Immature natural killer cell (primary cell): Measurements from ENCODE around the gene TNRC6C. TPM values are rescaled to one million over a fixed set of nuclear protein-coding genes. Genes with fewer than 3 reads are reported as not detected.

Source experiments
- DNase-seq, 3 donors: peaks; one replicate each; pipeline ENCODE4 v3.0.0; 2022; ENCODE audit warnings: mixed read lengths in 1 of 3
- H3K27ac Mint-ChIP-seq, 6 donors: one replicate each; pipeline ENCODE4 v1.8.0; 2020; ENCODE audit warnings: mixed read lengths in 6 of 6, mild to moderate bottlenecking in 5 of 6, inconsistent platforms in 4 of 6, moderate library complexity in 3 of 6
- H3K27me3 Mint-ChIP-seq, 3 donors: one replicate each; pipeline ENCODE4 v1.8.0; 2020 to 2021; ENCODE audit warnings: low read depth in 3 of 3, mild to moderate bottlenecking in 3 of 3, mixed read lengths in 3 of 3, moderate library complexity in 3 of 3, inconsistent platforms in 1 of 3
- H3K36me3 Mint-ChIP-seq, 3 donors: one replicate each; pipeline ENCODE4 v1.8.0; 2020; ENCODE audit warnings: mixed read lengths in 3 of 3, inconsistent platforms in 2 of 3, mild to moderate bottlenecking in 2 of 3
- H3K4me1 Mint-ChIP-seq, 2 donors: one replicate each; pipeline ENCODE4 v1.8.0; 2020; ENCODE audit warnings: inconsistent platforms in 2 of 2, mild to moderate bottlenecking in 2 of 2, mixed read lengths in 2 of 2, moderate library complexity in 1 of 2
- H3K4me3 Mint-ChIP-seq, 5 donors: one replicate each; pipeline ENCODE4 v1.8.0; 2020; ENCODE audit warnings: mild to moderate bottlenecking in 5 of 5, mixed read lengths in 5 of 5, inconsistent platforms in 3 of 5, moderate library complexity in 3 of 5
- H3K9me3 Mint-ChIP-seq, 6 donors: one replicate each; pipeline ENCODE4 v1.8.0; 2020; ENCODE audit warnings: mild to moderate bottlenecking in 6 of 6, mixed read lengths in 6 of 6, inconsistent platforms in 4 of 6, moderate library complexity in 3 of 6
- polyA plus RNA-seq, 3 donors: library from polyadenylated mRNA; unstranded; fragments of 300-500 nt; fragmentation: Illumina TruSeq; gene quantifications; one replicate each; pipeline ENCODE4 v1.2.3, GENCODE V29; 2021

TNRC6C gene
- polyA plus RNA-seq, 3 donors from 2014 or later, result 0.71 to 5.5 (median 4.8) TPM

- peaks cover 2 to 5% (median 3%) of the 10 kb centered on the region in 3 donors for H3K27me3 Mint-ChIP-seq
- H3K4me3 Mint-ChIP-seq, result no peak overlapping the region
- no peak for DNase-seq
- no peak overlapping the region for H3K27ac Mint-ChIP-seq
- no peaks in the 10 kb centered on the region for H3K36me3 Mint-ChIP-seq
- H3K4me1 Mint-ChIP-seq, result no peaks in the 10 kb centered on the region
- H3K9me3 Mint-ChIP-seq, result no peaks in the 10 kb centered on the region
These were observed 16.2 kb upstream of the TNRC6C start for GRCh38 chr17:77942112-77942988.

- Mint-ChIP-seq H3K36me3 (peaks cover 0 to 6% (median 4%) of the 10 kb centered on the region in 3 donors), H3K4me1 (no peaks in the 10 kb centered on the region), H3K9me3 (no peaks in the 10 kb centered on the region), H3K27me3 (peaks cover 2 to 5% (median 3%) of the 10 kb centered on the region in 3 donors), H3K4me3 (no peak overlapping the region), H3K27ac (no peak overlapping the region)
- no peak for DNase-seq
These were observed 14.5 kb upstream of the TNRC6C start for GRCh38 chr17:77943971-77944370.

GRCh38 chr17:77944390-77945222, 13.9 kb upstream of the TNRC6C start:
- Mint-ChIP-seq H3K27ac (no peak overlapping the region), H3K9me3 (no peaks in the 10 kb centered on the region)

GRCh38 chr17:77946900-77947645, 11.4 kb upstream of the TNRC6C start:
- no peaks in the 10 kb centered on the region for H3K9me3 Mint-ChIP-seq
- peaks cover 0 to 8% (median 0%) of the 10 kb centered on the region in 3 donors for H3K27me3 Mint-ChIP-seq
- peaks cover 0 to 6% (median 5%) of the 10 kb centered on the region in 3 donors for H3K36me3 Mint-ChIP-seq
- no peak for DNase-seq
- H3K27ac Mint-ChIP-seq, result no peak overlapping the region
- no peak overlapping the region for H3K4me3 Mint-ChIP-seq
- peaks cover 0 to under 1% of the 10 kb centered on the region in 2 donors for H3K4me1 Mint-ChIP-seq

More at GRCh38 chr17:77944390-77945222, 13.9 kb upstream of the TNRC6C start:
- Mint-ChIP-seq H3K27me3 (peaks cover 2 to 5% (median 3%) of the 10 kb centered on the region in 3 donors), H3K36me3 (peaks cover 0 to 6% (median 5%) of the 10 kb centered on the region in 3 donors), H3K4me3 (no peak overlapping the region), H3K4me1 (no peaks in the 10 kb centered on the region)
- no peak for DNase-seq

- Mint-ChIP-seq H3K27ac (no peak overlapping the region), H3K4me3 (no peak overlapping the region), H3K4me1 (peaks cover 3 to 7% of the 10 kb centered on the region in 2 donors), H3K9me3 (no peaks in the 10 kb centered on the region), H3K27me3 (peaks cover 0 to 8% (median 2%) of the 10 kb centered on the region in 3 donors), H3K36me3 (peaks cover 0 to 6% (median 5%) of the 10 kb centered on the region in 3 donors)
- no peak for DNase-seq
These were observed 9.8 kb upstream of the TNRC6C start for GRCh38 chr17:77948690-77949114.

- H3K9me3 Mint-ChIP-seq, result no peaks in the 10 kb centered on the region
- peaks cover 2 to 6% (median 2%) of the 10 kb centered on the region in 3 donors for H3K27me3 Mint-ChIP-seq
- H3K36me3 Mint-ChIP-seq, result peaks cover 0 to 6% (median 5%) of the 10 kb centered on the region in 3 donors
- no peak overlapping the region for H3K4me3 Mint-ChIP-seq
- no peak overlapping the region for H3K27ac Mint-ChIP-seq
- no peak for DNase-seq
- peaks cover 3 to 7% of the 10 kb centered on the region in 2 donors for H3K4me1 Mint-ChIP-seq
These were observed 7.4 kb upstream of the TNRC6C start for GRCh38 chr17:77951123-77951522.

- Mint-ChIP-seq H3K4me3 (no peak overlapping the region), H3K27me3 (peaks cover 3 to 12% (median 9%) of the 10 kb centered on the region in 3 donors), H3K4me1 (peaks cover 10 to 16% of the 10 kb centered on the region in 2 donors), H3K36me3 (peaks cover 0 to 6% (median 5%) of the 10 kb centered on the region in 3 donors), H3K9me3 (no peaks in the 10 kb centered on the region), H3K27ac (no peak overlapping the region)
- DNase-seq, result no peak
These were observed 6.1 kb upstream of the TNRC6C start for GRCh38 chr17:77952368-77952767.

- no peaks in the 10 kb centered on the region for H3K36me3 Mint-ChIP-seq
- peaks cover 41 to 48% of the 10 kb centered on the region in 2 donors for H3K4me1 Mint-ChIP-seq
- H3K27me3 Mint-ChIP-seq, result peaks cover 9 to 24% (median 16%) of the 10 kb centered on the region in 3 donors
- peak overlapping the region; percentile 86 to 94 (median 90) for H3K27ac Mint-ChIP-seq
- no peaks in the 10 kb centered on the region for H3K9me3 Mint-ChIP-seq
- no peak for DNase-seq
- peak overlapping the region; percentile 89 to 98 (median 93) for H3K4me3 Mint-ChIP-seq
These were observed 1.2 kb upstream of the TNRC6C start for GRCh38 chr17:77957235-77957856.

- no peaks in the 10 kb centered on the region for H3K9me3 Mint-ChIP-seq
- no peaks in the 10 kb centered on the region for H3K36me3 Mint-ChIP-seq
- H3K27ac Mint-ChIP-seq, result peak overlapping the region in 1 of 6 donors; percentile 81
- H3K4me3 Mint-ChIP-seq, result peak overlapping the region; percentile 65 to 89 (median 80)
- H3K4me1 Mint-ChIP-seq, result peaks cover 50 to 59% of the 10 kb centered on the region in 2 donors
- peaks cover 7 to 24% (median 16%) of the 10 kb centered on the region in 3 donors for H3K27me3 Mint-ChIP-seq
- DNase-seq, result no peak
These were observed 218 bp downstream of the TNRC6C start for GRCh38 chr17:77958716-77959125.

GRCh38 chr17:77959126-77959925, 823 bp downstream of the TNRC6C start:
- H3K36me3 Mint-ChIP-seq, result no peaks in the 10 kb centered on the region
- H3K4me3 Mint-ChIP-seq, result peak overlapping the region; percentile 89 to 98 (median 93)
- DNase-seq, result peak; percentile 27 to 34 (median 28)
- no peaks in the 10 kb centered on the region for H3K9me3 Mint-ChIP-seq
- H3K27me3 Mint-ChIP-seq, result peaks cover 7 to 23% (median 16%) of the 10 kb centered on the region in 3 donors
- H3K4me1 Mint-ChIP-seq, result peaks cover 56 to 65% of the 10 kb centered on the region in 2 donors
- peak overlapping the region; percentile 80 to 96 (median 86) for H3K27ac Mint-ChIP-seq

GRCh38 chr17:77959926-77960521, 1.5 kb downstream of the TNRC6C start:
- peak overlapping the region; percentile 80 to 96 (median 86) for H3K27ac Mint-ChIP-seq
- peaks cover 7 to 25% (median 15%) of the 10 kb centered on the region in 3 donors for H3K27me3 Mint-ChIP-seq
- H3K4me1 Mint-ChIP-seq, result peaks cover 63 to 72% of the 10 kb centered on the region in 2 donors
- peak; percentile 4 to 28 (median 6) for DNase-seq
- H3K4me3 Mint-ChIP-seq, result peak overlapping the region; percentile 89 to 98 (median 93)
- H3K9me3 Mint-ChIP-seq, result no peaks in the 10 kb centered on the region
- H3K36me3 Mint-ChIP-seq, result no peaks in the 10 kb centered on the region

GRCh38 chr17:77961741-77962140, 3.2 kb downstream of the TNRC6C start:
- H3K27ac Mint-ChIP-seq, result no peak overlapping the region

More at GRCh38 chr17:77961741-77962140, 3.2 kb downstream of the TNRC6C start:
- DNase-seq, result no peak
- Mint-ChIP-seq H3K27me3 (peaks cover 7 to 22% (median 10%) of the 10 kb centered on the region in 3 donors), H3K4me3 (peak overlapping the region in 4 of 5 donors; percentile 37 to 67 (median 38)), H3K36me3 (no peaks in the 10 kb centered on the region), H3K4me1 (peaks cover 79 to 86% of the 10 kb centered on the region in 2 donors), H3K9me3 (no peaks in the 10 kb centered on the region)
